Tibial nerve (tissue), 4 donors: ENCODE data around the gene BCL2. TPM values are rescaled to one million over a fixed set of nuclear protein-coding genes. Genes with fewer than 3 reads are reported as not detected.

Source experiments
- DNase-seq, 2 donors: peaks; one replicate each; pipeline ENCODE4 v3.0.0-alpha.2; 2019; ENCODE audit warnings: low spot score in 2 of 2
- H3K27ac ChIP-seq, 4 donors: fragments of 200-600 bp; sonication (generic) in 3 of 4; one replicate each; pipeline ENCODE4 v1.5.1; 2017 to 2019; ENCODE audit warnings: mild to moderate bottlenecking in 1 of 4
- H3K27me3 ChIP-seq, 2 donors: fragments of 200-600 bp; sonication (generic) in 1 of 2; one replicate each; pipeline versions ENCODE4 v1.5.1 to v1.6.0; 2017 to 2019
- H3K36me3 ChIP-seq, 3 donors: fragments of 200-600 bp; sonication (generic); one replicate each; pipeline ENCODE4 v1.5.1; 2018 to 2019
- H3K4me1 ChIP-seq, 4 donors: fragments of 200-600 bp; sonication (generic) in 3 of 4; one replicate each; pipeline ENCODE4 v1.5.1; 2017 to 2019
- H3K4me3 ChIP-seq, 4 donors: fragments of 200-600 bp; sonication (generic) in 3 of 4; one replicate each; pipeline ENCODE4 v1.5.1; 2017 to 2019; ENCODE audit warnings: mild to moderate bottlenecking in 1 of 4, moderate library complexity in 1 of 4
- H3K9me3 ChIP-seq, 4 donors: fragments of 200-600 bp; sonication (generic) in 3 of 4; one replicate each; pipeline ENCODE4 v1.5.1; 2017 to 2019
- CTCF ChIP-seq, 5 experiments: fragments of 200-600 bp in 3 of 5; fragments of 450-650 bp in 2 of 5; sonication (generic) in 3 of 5; IDR thresholded peaks; one replicate each; pipeline ENCODE4 v1.5.1; 2016 to 2019; ENCODE audit warnings: antibody characterized with exemption in 5 of 5, mild to moderate bottlenecking in 3 of 5, moderate library complexity in 2 of 5
- EP300 ChIP-seq, 2 donors: sonication (generic); formaldehyde crosslinking; IDR thresholded peaks; one replicate each; pipeline ENCODE4 v1.6.1; 2017; ENCODE audit warnings: antibody characterized with exemption in 2 of 2, mild to moderate bottlenecking in 1 of 2
- POLR2A ChIP-seq, 2 donors: fragments of 450-650 bp; IDR thresholded peaks; one replicate each; pipeline ENCODE4 v1.6.1; 2017; ENCODE audit warnings: antibody characterized with exemption in 2 of 2, mild to moderate bottlenecking in 2 of 2, moderate library complexity in 2 of 2
- WGBS, 2 donors: methylation state at CpG; one replicate each; pipeline ENCODE4 v1.1.5; 2018; 5-methylcytosine and 5-hydroxymethylcytosine counted together
- total RNA-seq, 4 donors: library from RNA; depleted of rRNA; stranded (reverse); fragments of >200 nt; gene quantifications; one replicate each; pipeline ENCODE4 v1.1.0, GENCODE V29; 2016

Gene BCL2
- total RNA-seq, 4 donors from 2014 or later: 54.7 to 79.1 (median 67.0) TPM

GRCh38 chr18:63287691-63288220, 31.8 kb downstream of the BCL2 start:
- 29 to 32% methylated on average over 1 of the region's 1 CpG for WGBS, 2 donors
- Histone ChIP-seq H3K27me3 (no peaks in the 10 kb centered on the region), H3K27ac (peak overlapping the region in 3 of 4 donors; percentile 40 to 84 (median 69)), H3K4me1 (peaks cover 0 to 93% (median 59%) of the 10 kb centered on the region in 4 donors), H3K9me3 (no peaks in the 10 kb centered on the region), H3K36me3 (no peaks in the 10 kb centered on the region), H3K4me3 (no peak overlapping the region)
- TF ChIP-seq CTCF (IDR thresholded peaks at IDR 0.05): no peak
- no peak for TF ChIP-seq POLR2A (IDR thresholded peaks at IDR 0.05)
- no peak for TF ChIP-seq EP300 (IDR thresholded peaks at IDR 0.05)
- no peak for DNase-seq

GRCh38 chr18:63286926-63287325, 32.6 kb downstream of the BCL2 start:
- no peak for DNase-seq
- H3K9me3 ChIP-seq: no peaks in the 10 kb centered on the region
- peak overlapping the region in 3 of 4 donors; percentile 40 to 84 (median 69) for H3K27ac ChIP-seq
- no peak for TF ChIP-seq CTCF (IDR thresholded peaks at IDR 0.05)
- TF ChIP-seq POLR2A (IDR thresholded peaks at IDR 0.05): no peak
- TF ChIP-seq EP300 (IDR thresholded peaks at IDR 0.05): no peak
- 76 to 82% methylated on average over 4 of the region's 4 CpGs for WGBS, 2 donors
- no peaks in the 10 kb centered on the region for H3K36me3 ChIP-seq
- H3K27me3 ChIP-seq: no peaks in the 10 kb centered on the region
- peaks cover 0 to 96% (median 62%) of the 10 kb centered on the region in 4 donors for H3K4me1 ChIP-seq
- H3K4me3 ChIP-seq: no peak overlapping the region

GRCh38 chr18:63284827-63285733, 34.5 kb downstream of the BCL2 start:
- WGBS, 2 donors: 64 to 77% methylated on average over 14 of the region's 14 CpGs
- Histone ChIP-seq H3K9me3 (no peaks in the 10 kb centered on the region), H3K4me1 (peaks cover 0 to 90% (median 55%) of the 10 kb centered on the region in 4 donors), H3K36me3 (peaks cover 0 to 5% (median 0%) of the 10 kb centered on the region in 3 donors), H3K27me3 (no peaks in the 10 kb centered on the region), H3K4me3 (no peak overlapping the region), H3K27ac (peak overlapping the region in 2 of 4 donors; percentile 50 to 76)
- no peak for TF ChIP-seq CTCF (IDR thresholded peaks at IDR 0.05)
- TF ChIP-seq POLR2A (IDR thresholded peaks at IDR 0.05): no peak
- TF ChIP-seq EP300 (IDR thresholded peaks at IDR 0.05): no peak
- DNase-seq: no peak

GRCh38 chr18:63284173-63284799, 35.3 kb downstream of the BCL2 start:
- peaks cover 0 to 5% (median 0%) of the 10 kb centered on the region in 3 donors for H3K36me3 ChIP-seq
- H3K9me3 ChIP-seq: no peaks in the 10 kb centered on the region
- TF ChIP-seq POLR2A (IDR thresholded peaks at IDR 0.05): no peak
- TF ChIP-seq CTCF (IDR thresholded peaks at IDR 0.05): no peak
- TF ChIP-seq EP300 (IDR thresholded peaks at IDR 0.05): no peak
- WGBS, 2 donors: 88 to 92% methylated on average over 5 of the region's 5 CpGs
- no peaks in the 10 kb centered on the region for H3K27me3 ChIP-seq
- H3K4me3 ChIP-seq: no peak overlapping the region
- DNase-seq: no peak
- peaks cover 0 to 82% (median 51%) of the 10 kb centered on the region in 4 donors for H3K4me1 ChIP-seq
- peak overlapping the region in 3 of 4 donors; percentile 39 to 76 (median 50) for H3K27ac ChIP-seq
